ENCODE results near the gene KCNJ10. TPM values are rescaled to one million over a fixed set of nuclear protein-coding genes. Genes with fewer than 3 reads are reported as not detected.

Gene KCNJ10
- total and polyA plus RNA-seq, 2 of the 13 experiments (the other 11 are each of a cell fraction or from before 2014, with no cell fraction given), result 4.4 to 10.3 TPM

DNA sequence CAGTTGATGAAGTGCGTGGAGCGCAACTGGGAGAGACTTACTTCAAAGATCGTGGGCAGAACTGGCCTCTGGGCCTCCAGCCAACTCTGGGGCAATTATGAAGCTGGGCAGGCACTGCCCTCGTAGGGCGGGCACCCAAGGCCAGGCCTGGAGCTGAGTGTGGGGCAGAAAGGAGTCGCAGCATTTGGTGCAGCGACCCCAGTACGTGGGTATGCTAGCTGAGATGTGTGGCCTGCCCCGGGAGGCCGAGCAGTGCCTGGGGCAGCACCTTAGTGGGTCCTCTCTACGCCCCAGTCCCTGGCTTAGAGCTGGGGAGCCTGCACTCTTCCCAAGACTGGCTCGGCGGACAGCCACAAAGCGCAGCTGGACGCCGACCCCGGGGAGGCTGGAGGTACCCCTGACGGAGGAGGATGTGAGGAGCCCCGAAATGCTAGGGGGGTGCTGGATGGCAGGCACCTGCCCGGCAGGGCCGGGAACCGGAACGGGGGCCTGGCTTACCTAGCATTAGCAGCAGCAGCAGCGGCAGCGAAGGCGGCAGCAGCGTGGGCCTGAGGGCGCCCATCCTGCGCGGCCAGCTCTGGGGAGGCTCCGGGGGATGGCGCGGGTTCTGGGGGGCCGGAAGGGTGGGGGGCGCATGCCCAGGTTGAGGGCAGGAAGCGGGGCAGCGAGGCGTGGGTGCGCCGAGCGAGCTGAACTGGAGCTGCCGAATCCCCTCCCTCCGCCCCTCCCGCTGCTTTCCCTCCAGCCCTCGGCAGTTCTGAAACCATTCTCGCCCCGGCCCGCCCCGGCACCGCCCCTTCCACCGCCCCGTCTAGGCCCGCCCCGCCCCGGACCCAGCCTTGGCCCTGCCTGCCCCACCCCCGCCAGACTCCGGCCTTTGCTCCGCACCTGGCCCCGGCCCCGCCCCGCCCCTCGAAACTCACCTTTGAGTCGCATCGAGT lies 28.2 kb upstream of the KCNJ10 start, which contains the start of gene IGSF8 (continued):
- no peak for TF ChIP-seq NFE2L1 (CRISPR knock-in tag; IDR thresholded peaks at IDR 0.05; ENCODE audit: borderline replicate concordance)
- TF ChIP-seq FLYWCH1 (CRISPR knock-in tag; IDR thresholded peaks at IDR 0.05), result 0 out of 2 replicates have a peak, but pooled peaks have one; percentile 14

DNA sequence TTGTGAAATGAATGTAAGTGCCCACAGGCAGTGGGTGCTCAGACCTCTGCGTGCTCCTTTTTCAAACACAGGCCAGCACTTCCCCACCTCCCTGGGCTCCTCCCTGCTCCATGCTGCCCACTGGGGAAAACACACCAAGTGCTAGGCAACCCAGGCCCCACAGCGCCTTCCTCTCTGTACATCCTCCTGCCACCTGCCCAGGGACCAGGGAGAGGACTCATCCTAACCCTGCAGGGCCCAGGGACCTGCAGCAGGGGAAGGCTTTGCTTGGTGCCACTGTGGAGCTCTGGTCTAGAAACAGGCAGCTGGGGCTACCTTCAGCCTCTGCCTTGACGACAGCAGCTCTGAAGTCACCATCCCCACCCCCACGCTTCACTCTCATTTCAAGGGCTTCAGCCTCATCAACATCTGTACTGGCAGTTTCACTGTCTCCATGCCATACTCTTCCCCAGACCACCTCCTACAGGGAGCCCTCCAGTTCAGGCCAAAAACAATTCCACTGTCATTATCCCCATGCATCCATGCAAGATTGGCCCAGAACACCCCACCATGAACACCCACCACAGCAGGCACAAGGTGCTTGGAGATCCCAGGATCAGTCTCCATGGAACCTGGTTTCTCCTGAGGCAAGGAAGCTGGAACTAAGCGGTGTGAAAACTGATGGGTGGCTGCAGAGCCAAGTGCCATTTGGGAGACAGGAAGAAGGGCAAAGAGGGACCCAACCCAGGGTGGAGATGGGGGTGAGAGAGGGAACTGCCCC lies 27.4 kb upstream of the KCNJ10 start:
- Histone ChIP-seq H3K27me3 (ENCODE audit: control insufficient read depth in 1 of 2, insufficient read depth in 2 of 2, low read length in 2 of 2) (no peaks in the 10 kb centered on the region), H3K79me2 (ENCODE audit: insufficient read depth, low read length) (peaks cover 18% of the 10 kb centered on the region), H3K4me1 (ENCODE audit: insufficient read depth, low read length) (peaks cover 76% of the 10 kb centered on the region), H3K27ac (ENCODE audit: extremely low read length, insufficient read depth, low read length) (peak overlapping the region; percentile 50), H3K4me2 (ENCODE audit: low read depth, low read length) (peak overlapping the region; percentile 90), H3K4me3 (replicated peaks in 1 of 3; ENCODE audit: insufficient read depth in 1 of 3, low read depth in 2 of 3, low read length in 3 of 3) (peak overlapping the region; percentile 61 to 85 (median 78)), H2AFZ (ENCODE audit: low read length) (no peak overlapping the region), H3K9me3 (ENCODE audit: low read length) (no peaks in the 10 kb centered on the region), H3K36me3 (replicated peaks in 1 of 2; ENCODE audit: control insufficient read depth in 1 of 2, insufficient read depth in 2 of 2, low read length in 2 of 2) (peaks cover 2 to 6% of the 10 kb centered on the region in 2 experiments; a peak in 4 of 5 replicates), H4K20me1 (ENCODE audit: insufficient read depth, low read length) (no peaks in the 10 kb centered on the region), H3K9ac (ENCODE audit: insufficient read depth, low read depth, low read length) (peak overlapping the region; percentile 78)
- POLR2A ChIA-PET, result interaction anchor here (1.1 to 2.2 kb wide), 5 partner anchors 10 to 187 kb away, joined by 3 to 14 read pairs (median 8); partner anchors contain the start of genes DCAF8 and PEX19
- 39% methylated on average over 5 of the region's 5 CpGs for WGBS (ENCODE audit: low lambda C conversion rate)
- intact Hi-C loops (cut with micrococcal nuclease; ENCODE audit: unreplicated experiment), result no loop called here
- TF ChIP-seq ZNF883 (CRISPR knock-in tag; IDR thresholded peaks at IDR 0.05; ENCODE audit: not compliant biosample characterization) (no peak), FLYWCH1 (CRISPR knock-in tag; IDR thresholded peaks at IDR 0.05) (0 out of 2 replicates have a peak, but pooled peaks have one; percentile 7), ZFY (CRISPR knock-in tag; IDR thresholded peaks at IDR 0.05) (no peak), ZFP36L2 (CRISPR knock-in tag; IDR thresholded peaks at IDR 0.05) (no peak), ZNF263 (CRISPR knock-in tag; IDR thresholded peaks at IDR 0.05) (peak; percentile 56), SOX5 (CRISPR knock-in tag; IDR thresholded peaks at IDR 0.05; ENCODE audit: borderline replicate concordance) (no peak), ZBTB20 (CRISPR knock-in tag; IDR thresholded peaks at IDR 0.05; ENCODE audit: borderline replicate concordance, low read depth) (no peak)
- BruUV-seq (replicated peaks), result TSS peak; percentile 54
- in situ Hi-C loops (cut with HindIII; ENCODE audit: extremely low pct_ligation_motif_present, low pct_unique_long_range_greater_than_20kb), result no loop called here
- CTCF ChIA-PET (ENCODE audit: low intra/inter-chr PET ratio, low total read pairs), result no interaction called here
- FAIRE-seq (no peak), DNase-seq (ENCODE audit: low spot score) (no peak), ATAC-seq (no peak)

Data from HepG2 (cell line).